Stimulated activated CD4-positive, alpha-beta T cell treated with anti-CD3 and anti-CD28 coated beads, Interleukin-1b, Interleukin-23, amount 100 ng/mL, for 24 hours (primary cell): Measurements from ENCODE around the gene CLMN.
A peak's percentile ranks its signal among the peaks of the same experiment; 100 is the strongest.

ENCODE experiments used
- DNase-seq, 4 experiments: peaks; one replicate each; pipeline ENCODE4 v3.0.0-alpha.2; 2020; ENCODE audit warnings: low read depth in 4 of 4, low spot score in 1 of 4

CLMN gene, protein sequence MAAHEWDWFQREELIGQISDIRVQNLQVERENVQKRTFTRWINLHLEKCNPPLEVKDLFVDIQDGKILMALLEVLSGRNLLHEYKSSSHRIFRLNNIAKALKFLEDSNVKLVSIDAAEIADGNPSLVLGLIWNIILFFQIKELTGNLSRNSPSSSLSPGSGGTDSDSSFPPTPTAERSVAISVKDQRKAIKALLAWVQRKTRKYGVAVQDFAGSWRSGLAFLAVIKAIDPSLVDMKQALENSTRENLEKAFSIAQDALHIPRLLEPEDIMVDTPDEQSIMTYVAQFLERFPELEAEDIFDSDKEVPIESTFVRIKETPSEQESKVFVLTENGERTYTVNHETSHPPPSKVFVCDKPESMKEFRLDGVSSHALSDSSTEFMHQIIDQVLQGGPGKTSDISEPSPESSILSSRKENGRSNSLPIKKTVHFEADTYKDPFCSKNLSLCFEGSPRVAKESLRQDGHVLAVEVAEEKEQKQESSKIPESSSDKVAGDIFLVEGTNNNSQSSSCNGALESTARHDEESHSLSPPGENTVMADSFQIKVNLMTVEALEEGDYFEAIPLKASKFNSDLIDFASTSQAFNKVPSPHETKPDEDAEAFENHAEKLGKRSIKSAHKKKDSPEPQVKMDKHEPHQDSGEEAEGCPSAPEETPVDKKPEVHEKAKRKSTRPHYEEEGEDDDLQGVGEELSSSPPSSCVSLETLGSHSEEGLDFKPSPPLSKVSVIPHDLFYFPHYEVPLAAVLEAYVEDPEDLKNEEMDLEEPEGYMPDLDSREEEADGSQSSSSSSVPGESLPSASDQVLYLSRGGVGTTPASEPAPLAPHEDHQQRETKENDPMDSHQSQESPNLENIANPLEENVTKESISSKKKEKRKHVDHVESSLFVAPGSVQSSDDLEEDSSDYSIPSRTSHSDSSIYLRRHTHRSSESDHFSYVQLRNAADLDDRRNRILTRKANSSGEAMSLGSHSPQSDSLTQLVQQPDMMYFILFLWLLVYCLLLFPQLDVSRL

DNA sequence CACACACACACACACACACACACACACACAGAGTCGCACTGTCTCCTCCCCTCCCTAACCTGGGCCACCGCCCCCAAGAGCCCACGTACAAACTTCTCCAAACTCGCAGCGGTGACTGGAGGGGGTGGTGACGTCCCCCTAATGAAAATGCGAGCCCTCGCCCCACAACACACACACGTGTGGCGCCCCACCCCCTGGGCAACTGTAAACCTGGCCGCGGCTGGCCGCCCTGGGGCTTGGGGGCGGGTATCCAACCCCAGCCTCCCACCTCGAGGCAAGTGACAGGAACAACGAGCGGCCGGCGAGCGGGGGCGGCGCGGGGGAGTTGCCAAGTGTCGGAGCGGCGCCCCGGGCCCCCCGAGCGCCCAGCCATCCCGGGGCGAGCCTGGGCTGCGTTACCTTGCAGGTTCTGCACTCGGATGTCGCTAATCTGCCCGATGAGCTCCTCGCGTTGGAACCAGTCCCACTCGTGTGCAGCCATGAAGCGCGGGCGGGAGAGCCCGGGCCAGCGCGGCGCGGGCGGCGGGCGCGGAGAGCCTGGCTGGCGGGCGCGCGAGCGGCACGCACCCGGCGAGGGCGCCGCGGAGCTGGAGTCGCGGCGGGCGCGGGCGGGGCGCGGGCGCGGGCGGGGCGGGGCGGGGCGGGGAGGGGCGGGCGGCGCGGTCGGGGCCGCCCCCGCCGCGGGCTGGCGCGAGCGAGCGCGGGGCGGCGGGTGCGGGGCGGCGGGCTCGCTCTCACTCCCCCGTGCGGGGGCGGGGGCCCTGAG lies at the start of gene CLMN:
TSS of gene CLMN (minus strand) at position 597 of the 766 bp plus-strand sequence. CDS start at position 481, 116 bp downstream.
- DNase-seq, result peak in 3 of 4 experiments; percentile 9 to 11 (median 11)

DNA sequence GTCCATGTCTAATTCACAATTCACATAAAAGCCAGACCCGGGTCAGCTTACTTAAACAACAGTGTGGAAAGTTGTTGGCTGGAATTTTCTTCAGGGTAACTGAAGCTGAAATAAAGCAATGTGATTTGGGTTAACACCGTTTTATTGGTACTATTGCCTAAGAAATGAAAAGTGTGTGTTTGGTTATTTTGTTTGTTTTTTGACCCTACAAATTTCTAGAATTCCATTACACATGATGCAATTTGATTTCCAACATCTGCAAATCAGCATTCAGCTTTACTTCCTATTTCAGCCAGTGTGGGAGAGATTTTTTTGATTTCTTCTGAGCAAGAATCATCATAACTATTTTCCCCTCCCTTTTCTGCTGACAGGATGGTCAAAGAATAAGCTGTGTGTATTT lies 45.7 kb upstream of the CLMN start:
- no peak for DNase-seq

DNA sequence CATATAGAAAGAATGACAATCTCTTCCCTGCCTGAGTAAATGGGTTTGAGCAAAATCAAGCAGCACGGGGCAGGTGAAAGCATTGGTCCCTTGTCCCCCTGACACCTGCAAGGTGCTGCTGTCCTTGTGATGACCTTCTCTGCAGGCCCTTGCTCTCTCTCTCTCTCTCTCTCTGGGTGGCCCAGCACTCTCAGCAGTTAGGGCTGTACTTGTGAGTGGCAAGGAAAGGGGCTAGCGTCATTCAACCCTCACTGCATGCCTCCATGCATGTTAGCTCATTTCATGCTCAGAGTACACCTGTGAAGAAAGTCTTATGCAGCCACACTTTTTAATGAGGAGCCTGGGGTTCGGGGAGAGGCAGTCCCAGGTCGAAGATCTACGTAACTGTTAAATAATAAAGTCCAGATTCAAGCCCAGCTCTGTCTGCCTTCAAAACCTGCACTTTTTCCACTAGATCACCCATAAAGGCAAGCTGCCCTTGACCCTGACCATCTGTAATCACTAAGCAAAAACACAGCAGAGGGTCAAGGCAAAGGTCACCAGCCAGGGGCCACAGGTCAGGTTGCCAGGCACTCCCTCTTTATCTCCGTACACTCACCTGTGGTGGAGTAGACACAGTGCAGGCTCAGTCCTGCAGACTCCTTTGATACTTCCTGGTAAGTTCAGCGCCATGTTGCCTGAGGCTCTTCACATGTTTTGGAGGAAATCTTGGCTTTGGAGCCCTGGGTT lies 44.9 kb upstream of the CLMN start:
- DNase-seq, result no peak

DNA sequence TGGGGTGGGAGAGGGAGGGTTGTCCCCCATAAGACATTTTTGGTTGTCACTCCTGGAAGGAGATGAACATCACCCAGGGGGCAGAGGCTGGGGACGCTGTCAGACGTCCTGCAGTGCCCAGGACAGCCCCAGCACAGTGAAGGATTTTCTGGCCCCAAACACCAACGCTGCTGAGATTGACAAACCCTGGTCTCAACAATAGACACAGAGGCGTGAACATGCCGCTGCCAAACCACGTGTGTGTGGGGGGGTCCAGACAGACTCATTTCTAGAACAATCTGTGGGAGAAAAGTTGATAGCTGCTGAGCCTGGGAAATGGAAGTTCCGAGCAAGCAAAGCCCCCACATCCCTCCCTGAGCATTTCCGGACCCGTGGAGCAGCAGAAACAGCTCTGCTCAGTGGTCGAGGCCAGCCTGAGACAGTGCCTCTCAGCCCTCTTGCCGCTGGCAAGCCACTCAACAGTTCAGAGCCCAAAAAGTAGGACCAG lies 43.8 kb upstream of the CLMN start:
- DNase-seq, result no peak

DNA sequence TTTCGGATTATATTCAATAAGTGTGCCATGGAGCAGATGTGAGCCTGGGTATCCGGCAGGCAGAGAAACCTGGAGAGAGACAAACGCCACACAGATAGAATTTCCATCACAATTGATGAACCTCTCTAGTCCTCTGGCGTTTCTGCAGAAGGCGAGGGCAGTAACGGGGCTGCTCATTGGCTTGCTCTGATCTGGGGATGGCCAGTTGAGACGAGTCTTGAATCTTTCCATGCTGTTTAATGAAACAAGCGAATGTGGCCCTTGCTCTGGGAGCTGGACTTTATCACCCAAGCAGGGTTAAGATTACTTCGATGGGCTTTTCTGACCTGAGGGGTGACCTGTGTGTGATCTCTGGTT lies 42.4 kb upstream of the CLMN start:
- DNase-seq, result no peak

DNA sequence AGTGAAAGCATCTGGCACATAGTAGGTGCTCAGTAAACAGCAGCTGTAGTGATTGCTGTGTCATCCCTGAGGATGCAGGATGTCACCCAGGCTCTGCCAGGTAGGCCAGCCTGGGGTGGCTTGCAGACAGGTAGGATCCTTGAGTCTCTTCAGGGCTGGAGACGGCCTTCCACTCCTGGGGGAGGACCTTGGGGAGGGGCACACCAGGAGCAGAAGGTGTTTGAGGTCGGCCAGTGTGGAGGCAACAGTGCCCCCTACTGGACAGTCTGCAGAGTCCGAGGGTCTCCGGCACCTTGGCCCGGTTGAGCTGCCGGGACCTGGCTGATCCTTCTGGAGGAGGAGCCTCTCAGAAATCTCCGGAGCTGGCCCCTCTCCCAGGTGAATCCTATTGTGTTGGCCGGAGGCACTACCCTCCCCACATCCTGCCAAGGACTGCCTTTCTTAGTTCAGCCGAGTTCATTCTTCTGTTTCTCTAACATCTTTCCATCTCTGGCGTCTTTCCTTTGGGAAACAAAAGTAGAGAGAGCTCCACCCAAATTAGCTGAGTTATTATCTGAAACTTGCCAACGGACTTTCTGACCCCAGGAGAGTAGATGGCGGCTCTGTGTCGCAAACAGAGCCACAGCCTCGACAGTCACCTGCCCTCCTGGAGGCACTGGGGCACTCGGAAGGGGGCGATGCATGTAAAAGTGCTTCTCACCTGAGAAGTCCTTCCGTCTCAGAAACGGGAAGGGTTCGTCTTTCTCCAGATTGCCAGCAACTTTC lies 41.8 kb upstream of the CLMN start:
- peak in 3 of 4 experiments; percentile 8 to 28 (median 25) for DNase-seq

DNA sequence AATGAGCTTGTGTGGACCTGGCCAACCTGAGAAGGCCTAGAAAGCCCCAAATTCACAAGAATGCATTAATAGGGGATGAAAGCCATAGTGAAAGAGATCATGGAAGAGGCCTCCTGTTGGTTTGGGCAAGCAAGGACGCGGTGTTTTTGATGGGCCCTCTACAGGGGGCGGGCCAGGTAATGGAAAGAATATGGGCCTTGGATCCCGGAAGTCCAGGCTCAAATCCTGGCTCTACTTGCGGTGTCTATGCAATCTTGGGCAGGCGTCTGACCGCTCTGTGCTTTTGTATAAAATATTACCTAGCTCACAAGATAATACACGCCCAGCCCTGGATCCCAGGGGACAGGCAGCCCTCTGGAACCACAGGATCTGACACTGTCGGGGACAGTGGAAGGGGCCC lies 41.1 kb upstream of the CLMN start:
- no peak for DNase-seq

DNA sequence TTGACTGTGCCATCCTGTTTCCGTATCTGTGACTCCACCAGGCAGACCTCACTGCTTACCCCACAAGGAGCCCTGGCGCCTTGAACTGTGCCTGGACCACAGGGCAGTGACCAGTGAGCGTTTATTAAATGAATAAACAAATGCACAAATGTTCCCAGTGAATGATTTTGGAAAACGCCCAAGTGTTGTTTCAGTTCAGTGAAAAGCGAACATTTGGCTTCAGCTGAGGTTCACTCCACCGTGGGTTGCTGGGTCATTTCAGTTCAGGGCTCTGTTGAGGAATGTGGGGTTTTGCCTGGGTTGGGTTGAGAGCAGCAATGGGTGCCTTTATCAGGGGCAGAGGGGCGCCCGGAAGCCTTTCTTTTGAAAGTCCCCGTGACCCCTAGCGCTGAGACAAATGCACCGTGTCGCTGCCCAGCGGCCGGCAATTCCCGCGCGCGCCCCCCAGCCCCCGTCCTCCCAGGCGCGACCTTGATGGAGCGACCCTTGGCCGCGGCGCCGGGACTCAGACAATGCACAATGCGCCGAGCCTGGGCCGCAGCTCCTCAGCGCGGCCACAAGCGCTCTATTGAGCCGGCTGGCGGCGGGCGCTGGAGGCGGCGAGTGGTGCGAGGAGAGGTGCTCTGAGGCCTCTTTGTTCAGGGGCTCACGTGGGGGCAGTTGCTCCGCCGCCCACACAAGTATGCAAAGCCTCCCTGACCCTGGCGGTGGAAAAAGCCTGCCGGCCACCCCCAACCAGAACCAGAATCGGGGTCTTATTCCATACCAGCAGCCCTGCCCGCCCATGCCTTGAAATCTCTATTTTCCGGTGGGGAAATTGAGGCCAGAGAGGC lies 40.5 kb upstream of the CLMN start:
- DNase-seq, result no peak

DNA sequence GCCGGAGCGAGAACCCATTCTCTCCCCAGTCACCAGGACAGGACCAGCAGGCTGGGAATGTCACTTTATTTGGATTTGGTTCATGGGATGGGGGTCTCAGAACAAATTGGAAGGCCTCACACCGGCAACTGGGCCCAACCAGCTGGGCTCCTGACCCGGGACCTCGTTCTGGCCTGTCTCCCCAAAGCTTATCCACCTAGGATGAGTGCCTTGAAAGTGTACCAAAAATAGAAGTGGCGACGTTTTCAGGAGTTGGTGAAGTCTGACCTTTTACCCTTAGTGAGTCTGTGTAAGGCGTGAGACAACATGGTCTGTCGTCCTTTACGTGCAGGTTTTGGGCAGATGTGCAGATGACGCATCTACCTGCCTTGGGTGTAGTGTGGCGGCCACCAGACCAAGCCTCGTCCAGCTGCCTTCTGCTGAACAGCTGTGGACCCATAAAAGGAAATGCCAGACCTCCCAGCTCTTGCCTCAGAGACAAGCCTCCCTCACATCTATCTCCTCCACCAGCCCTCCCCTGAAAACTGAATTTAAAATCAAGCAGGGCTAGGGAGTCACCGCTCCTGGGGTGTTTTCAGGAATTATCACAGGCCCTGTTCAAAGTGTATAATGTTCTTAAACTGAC lies 36.6 kb upstream of the CLMN start:
- DNase-seq, result no peak

DNA sequence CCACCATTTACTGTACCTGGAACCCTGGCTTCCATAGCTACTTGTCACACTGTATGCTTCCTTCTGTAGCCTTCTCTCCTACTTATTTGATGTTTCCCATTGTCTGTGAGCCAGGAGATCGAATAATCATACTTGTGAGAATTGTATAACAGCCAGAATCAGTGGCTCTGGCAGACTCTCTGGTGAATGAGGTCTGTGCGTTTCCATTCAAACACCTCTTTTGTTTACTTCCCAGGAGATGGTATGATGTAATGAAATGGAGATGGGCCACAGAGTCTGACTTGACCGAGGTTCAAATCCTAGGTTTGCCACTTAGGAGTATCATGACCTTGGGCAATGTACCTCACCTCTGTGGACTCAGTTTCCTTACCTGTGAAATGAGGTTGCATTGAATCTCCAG lies 35.7 kb upstream of the CLMN start:
- no peak for DNase-seq

DNA sequence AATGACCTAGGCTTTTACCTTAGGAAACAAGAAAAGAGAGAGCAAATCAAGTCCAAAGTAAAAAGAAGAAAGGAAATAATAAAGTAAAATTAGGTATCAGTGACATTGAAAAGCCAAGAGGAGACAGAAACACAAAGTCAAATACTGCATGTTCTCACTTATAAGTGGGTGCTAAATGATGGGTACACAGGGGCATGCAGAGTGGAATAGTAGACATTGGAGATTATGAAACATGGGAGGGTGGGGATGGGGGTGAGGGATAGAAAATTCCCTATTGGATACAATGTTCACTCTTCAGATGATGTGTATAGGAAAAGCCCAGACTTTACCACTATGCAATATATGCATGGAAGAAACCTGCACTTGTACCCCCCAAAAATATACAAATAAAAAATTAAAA lies 35.1 kb upstream of the CLMN start:
- DNase-seq, result no peak

DNA sequence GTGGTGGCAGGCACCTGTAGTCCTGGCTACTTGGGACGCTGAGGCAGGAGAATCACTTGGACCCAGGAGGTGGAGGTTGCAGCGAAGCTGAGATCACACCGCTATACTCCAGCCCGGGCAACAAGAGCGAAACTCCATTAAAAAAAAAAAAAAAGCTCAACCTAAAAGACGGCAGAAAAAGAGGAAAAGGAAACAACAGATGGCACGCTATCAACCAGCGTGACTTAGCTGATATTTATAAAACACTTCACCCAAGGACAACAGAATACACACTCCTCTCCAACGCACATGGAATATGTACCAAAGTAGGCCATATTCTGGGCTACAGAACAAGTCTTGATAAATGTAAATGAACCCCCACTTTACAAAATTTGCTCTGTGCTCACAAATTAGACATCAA lies 34.0 kb upstream of the CLMN start:
- no peak for DNase-seq

DNA sequence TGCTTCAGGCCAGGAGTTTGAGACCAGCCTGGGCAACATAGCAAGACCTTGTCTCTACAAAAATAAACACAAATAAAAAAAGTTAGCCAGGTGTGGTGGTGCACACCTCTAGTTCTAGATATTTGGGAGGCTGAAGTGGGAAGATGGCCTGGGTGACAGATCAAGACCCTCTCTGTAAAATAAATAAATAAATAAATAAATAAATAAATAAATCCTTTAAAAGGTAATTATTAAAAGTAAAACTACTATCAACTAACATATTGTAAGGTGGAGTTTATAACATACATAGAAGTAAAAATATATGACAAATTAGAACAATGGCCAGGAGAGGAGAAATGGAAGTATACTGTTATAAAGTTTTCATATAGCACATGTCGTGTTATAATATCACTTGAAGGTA lies 33.3 kb upstream of the CLMN start:
- DNase-seq, result no peak

DNA sequence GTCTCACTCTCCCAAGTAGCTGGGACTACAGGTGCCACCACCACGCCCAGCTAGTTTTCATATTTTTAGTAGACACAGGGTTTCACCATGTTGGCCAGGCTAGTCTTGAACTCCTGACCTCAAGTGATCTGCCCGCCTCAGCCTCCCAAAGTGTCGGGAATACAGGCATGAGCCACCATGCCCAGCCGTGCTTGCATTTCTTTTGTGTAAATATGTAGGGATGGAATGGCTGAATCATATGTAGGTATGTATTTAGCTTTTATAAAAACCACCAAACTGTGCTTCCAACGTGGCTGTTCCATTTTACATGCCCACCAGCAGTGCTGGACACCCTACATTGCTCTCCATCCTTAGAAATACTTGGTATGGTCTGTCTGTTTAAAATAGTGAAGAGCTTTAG lies 32.8 kb upstream of the CLMN start:
- no peak for DNase-seq

DNA sequence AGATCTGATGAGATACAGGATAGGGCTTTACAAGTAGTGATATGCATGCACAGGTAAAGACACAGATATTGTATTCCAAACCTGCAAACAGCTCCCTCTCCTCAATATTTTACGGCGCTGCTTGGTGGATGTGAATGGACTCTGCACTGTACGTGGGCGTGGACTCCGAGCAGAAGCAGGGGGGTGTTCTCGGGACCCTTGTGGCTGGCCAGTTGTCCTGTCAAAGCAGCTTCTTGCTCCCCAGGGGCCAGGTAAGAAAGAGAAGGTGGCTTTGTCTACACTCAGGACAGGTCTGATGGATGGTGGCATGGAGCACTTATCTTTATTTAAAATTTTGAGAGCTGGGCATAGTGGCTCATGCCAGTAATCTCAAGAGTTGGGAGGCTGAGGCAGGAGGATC lies 29.5 kb upstream of the CLMN start:
- DNase-seq, result no peak

DNA sequence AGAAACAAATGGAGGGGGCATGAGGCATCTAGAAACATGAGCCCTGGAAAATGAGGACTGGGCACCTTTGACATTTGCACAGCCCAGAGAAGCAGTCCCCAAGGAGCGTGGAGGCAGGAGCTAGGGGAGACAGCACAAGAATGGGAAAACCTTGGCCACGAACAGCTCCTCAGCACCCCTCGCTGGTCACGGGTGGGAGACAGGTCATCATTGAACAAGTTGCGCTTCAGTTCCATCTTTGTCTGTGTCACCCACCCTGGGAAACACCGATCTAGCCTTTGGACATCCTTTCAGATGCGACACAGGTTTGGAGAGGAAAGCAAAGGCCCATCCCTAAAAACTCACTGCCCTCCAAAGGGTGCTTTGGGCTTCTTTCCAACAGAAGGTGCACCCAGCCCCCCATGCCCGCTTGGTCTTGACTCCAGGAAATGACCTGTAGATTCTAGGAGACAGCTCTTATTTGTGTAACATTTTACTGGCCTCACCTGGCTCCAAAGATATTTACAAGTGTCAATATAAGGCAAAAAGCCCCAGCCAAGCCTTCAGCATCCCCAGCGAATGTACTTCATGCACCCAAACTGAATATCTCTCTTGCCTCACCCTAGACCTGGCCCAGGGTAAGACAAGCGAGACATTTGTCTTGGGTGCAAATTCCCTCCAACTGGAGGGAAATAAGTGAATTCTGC lies 28.8 kb upstream of the CLMN start:
- DNase-seq, result no peak

DNA sequence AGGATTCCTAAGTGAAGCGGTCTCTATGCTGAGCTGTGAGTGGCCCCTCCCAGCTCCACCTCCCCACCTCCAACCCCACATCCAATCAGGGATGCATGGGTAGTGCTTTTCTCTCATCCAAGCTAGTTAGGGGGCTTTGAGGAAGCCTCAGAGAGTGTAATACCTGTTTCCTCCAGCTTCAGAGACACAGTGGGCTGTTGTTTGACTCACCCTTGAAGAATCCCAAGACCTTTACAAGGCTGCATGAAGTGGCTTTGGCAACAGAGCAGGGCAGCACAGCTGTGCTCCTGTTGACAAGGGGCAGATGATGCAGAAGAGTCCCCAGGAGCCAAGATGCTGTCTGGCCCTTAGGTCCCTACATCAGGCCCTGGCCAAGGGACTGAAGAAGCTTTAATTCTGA lies 27.1 kb upstream of the CLMN start:
- DNase-seq, result no peak

DNA sequence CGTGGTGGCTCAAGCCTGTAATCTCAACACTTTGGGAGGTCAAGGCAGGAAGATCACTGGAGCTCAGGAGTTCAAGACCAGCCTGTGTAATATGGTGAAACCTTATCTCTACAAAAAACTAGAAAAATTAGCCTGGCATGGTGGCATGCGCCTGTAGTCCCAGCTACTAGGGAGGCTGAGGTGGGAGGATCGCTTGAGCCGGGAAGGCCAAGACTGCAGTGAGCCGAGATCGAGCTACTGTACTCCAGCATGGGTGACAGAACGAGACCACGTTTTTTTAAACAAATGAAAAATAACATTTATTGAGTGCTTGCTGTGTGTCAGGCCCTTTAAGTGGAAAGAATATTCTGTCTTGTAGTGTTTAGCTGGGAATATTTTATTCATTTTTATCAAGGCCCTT lies 26.6 kb upstream of the CLMN start:
- DNase-seq, result no peak
